Activated CD8-positive, alpha-beta memory T cell treated with anti-CD3 and anti-CD28 coated beads for 48 hours (primary cell): ENCODE measurements around the gene SLC12A9.
A peak's percentile ranks its signal among the peaks of the same experiment; 100 is the strongest.
"Not testable (repeated sequence)": the region's sequence is repeated elsewhere in the genome, so short reads cannot be mapped to it uniquely, and the experiment has no call there.

ENCODE experiments used
- DNase-seq, 3 experiments: peaks; one replicate each; pipeline ENCODE4 v3.0.0-alpha.2; 2020; ENCODE audit warnings: low read depth in 2 of 3, low spot score in 2 of 3

Gene SLC12A9

GRCh38 chr7:100894860-100895700, 42.6 kb downstream of the SLC12A9 start:
- DNase-seq: peak in 1 of 3 experiments; percentile 55

GRCh38 chr7:100895701-100895955, 43.1 kb downstream of the SLC12A9 start, which contains the start of gene ACHE:
Gene ACHE, minus strand, starts transcription at chr7:100895888. Its CDS starts 1,656 bp downstream, at chr7:100894232.
- no peak for DNase-seq

- no peak for DNase-seq
Measured at GRCh38 chr7:100895956-100896731, 43.6 kb downstream of the SLC12A9 start.

GRCh38 chr7:100896732-100897608, 44.5 kb downstream of the SLC12A9 start:
- DNase-seq: no peak

GRCh38 chr7:100897772-100898454, 45.4 kb downstream of the SLC12A9 start:
- DNase-seq: no peak

- no peak for DNase-seq
Measured at GRCh38 chr7:100899432-100899831, 46.9 kb downstream of the SLC12A9 start.

GRCh38 chr7:100900978-100901377, 48.5 kb downstream of the SLC12A9 start:
- DNase-seq: no peak

- no peak for DNase-seq
Measured at GRCh38 chr7:100901921-100902332, 49.4 kb downstream of the SLC12A9 start.

GRCh38 chr7:100902638-100903037, 50.1 kb downstream of the SLC12A9 start:
- no peak for DNase-seq

- no peak for DNase-seq
Measured at GRCh38 chr7:100908512-100908911, 56.0 kb downstream of the SLC12A9 start.

- DNase-seq: not testable (repeated sequence)
Measured at GRCh38 chr7:100910443-100910842, 57.9 kb downstream of the SLC12A9 start.

- DNase-seq: no peak
Measured at GRCh38 chr7:100911484-100911883, 59.0 kb downstream of the SLC12A9 start.

GRCh38 chr7:100914208-100914878, 61.8 kb downstream of the SLC12A9 start:
- DNase-seq: no peak

GRCh38 chr7:100914879-100915447, 62.5 kb downstream of the SLC12A9 start:
- no peak for DNase-seq
